Ovary (tissue), 3 donors: ENCODE data around the gene SMYD5.

Experiments
- CTCF ChIP-seq, 3 donors: fragments of 450-650 bp in 2 of 3; fragments of 200-600 bp in 1 of 3; IDR thresholded peaks; one replicate each; pipeline versions ENCODE4 v1.5.1 to v1.8.0; 2016 to 2022; ENCODE audit warnings: antibody characterized with exemption in 3 of 3, mild to moderate bottlenecking in 1 of 3
- EP300 ChIP-seq: sonication (generic); formaldehyde crosslinking; IDR thresholded peaks from one replicate; pipeline ENCODE4 v1.6.1; 2017; ENCODE audit warnings: antibody characterized with exemption
- POLR2A ChIP-seq: fragments of 450-650 bp; IDR thresholded peaks from one replicate; pipeline ENCODE4 v1.6.1; 2017; ENCODE audit warnings: antibody characterized with exemption, mild to moderate bottlenecking, moderate library complexity
- donor health status: DM: no; HTN: no; CAD: no.

GRCh38 chr2:73259276-73259675 lies 45.2 kb downstream of the SMYD5 start:
- TF ChIP-seq CTCF (IDR thresholded peaks at IDR 0.05) (no peak), POLR2A (no peak), EP300 (no peak)
